ENCODE results near the gene SH3GL1.

- TF ChIP-seq POLR2A (IDR thresholded peaks at IDR 0.05) (no peak), CTCF (IDR thresholded peaks at IDR 0.05) (no peak)
These were observed 28.1 kb upstream of the SH3GL1 start for GRCh38 chr19:4428326-4428975.

Measured in breast epithelium (tissue), 3 donors.